ENCODE data around the gene RNF19B.
A peak's percentile ranks its signal among the peaks of the same experiment; 100 is the strongest.

Gene RNF19B

DNA sequence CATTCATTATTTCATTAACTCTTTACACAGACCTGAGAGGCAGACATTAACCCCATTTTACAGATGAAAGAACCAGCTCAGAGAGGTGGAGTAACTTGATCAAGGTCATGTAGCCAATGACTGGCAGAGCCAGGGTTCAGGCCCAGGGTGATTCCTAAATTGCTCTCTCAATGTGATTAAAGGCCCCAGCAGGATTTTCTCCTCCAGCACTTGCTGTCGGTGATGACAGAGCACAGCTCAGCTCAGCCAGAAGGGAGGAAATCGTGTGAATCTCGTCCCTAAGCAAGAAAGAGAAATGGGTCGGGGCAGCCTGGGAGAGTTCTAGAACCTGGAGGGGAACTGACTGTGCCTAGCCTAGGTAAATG is 19.5 kb upstream of the RNF19B start:
- no peak overlapping the region for H3K27ac ChIP-seq (ENCODE audit: low read length, poor library complexity, severe bottlenecking)
- no peak overlapping the region for H3K23ac ChIP-seq (ENCODE audit: low read length in 2 of 2)
- no peak overlapping the region for H3K4ac ChIP-seq (ENCODE audit: low read depth in 1 of 2, low read length in 2 of 2)
- no peak overlapping the region for H2BK15ac ChIP-seq (ENCODE audit: low read depth, poor library complexity, severe bottlenecking)
- no peaks in the 10 kb centered on the region for H3K79me1 ChIP-seq (replicated peaks; ENCODE audit: low read length, poor library complexity, severe bottlenecking)
- DNase-seq: no peak
- no peak overlapping the region for H4K91ac ChIP-seq (ENCODE audit: low read length)
- no peak overlapping the region for H2BK5ac ChIP-seq (ENCODE audit: low read depth, low read length, poor library complexity, severe bottlenecking)
- 31% methylated on average over 4 of the region's 4 CpGs for WGBS
- H2BK120ac ChIP-seq (ENCODE audit: low read depth, low read length): no peak overlapping the region
- no peak overlapping the region for H2AFZ ChIP-seq (ENCODE audit: low read depth, low read length)
- no peak overlapping the region for H3K18ac ChIP-seq (ENCODE audit: low read depth in 1 of 2, low read length in 2 of 2)
- no peaks in the 10 kb centered on the region for H3K9me3 ChIP-seq (ENCODE audit: control insufficient read depth, low read length)
- H3K14ac ChIP-seq (ENCODE audit: low read length in 2 of 2): no peak overlapping the region
- H3K27me3 ChIP-seq (ENCODE audit: control insufficient read depth in 1 of 2, insufficient read depth in 1 of 2, low read length in 2 of 2): no peaks in the 10 kb centered on the region
- no peak overlapping the region for H3K4me3 ChIP-seq (ENCODE audit: insufficient read depth in 1 of 2, low read depth in 1 of 2, low read length in 2 of 2)
- H3K9ac ChIP-seq (ENCODE audit: low read length): peak overlapping the region; percentile 74
- H3K4me1 ChIP-seq (ENCODE audit: control insufficient read depth, insufficient read depth, low read depth, low read length): peaks cover 3% of the 10 kb centered on the region
- no peak overlapping the region for H3K4me2 ChIP-seq (ENCODE audit: low read length, poor library complexity, severe bottlenecking)
- H3K36me3 ChIP-seq (ENCODE audit: control insufficient read depth in 1 of 2, insufficient read depth in 2 of 2, low read depth in 1 of 2, low read length in 2 of 2): no peaks in the 10 kb centered on the region
- no peak overlapping the region for H2AK5ac ChIP-seq (ENCODE audit: low read length, severe bottlenecking)
- peak overlapping the region in 1 of 2 experiments; percentile 29 for H2BK12ac ChIP-seq (ENCODE audit: low read length in 2 of 2)
- H4K8ac ChIP-seq (ENCODE audit: low read length): no peak overlapping the region

DNA sequence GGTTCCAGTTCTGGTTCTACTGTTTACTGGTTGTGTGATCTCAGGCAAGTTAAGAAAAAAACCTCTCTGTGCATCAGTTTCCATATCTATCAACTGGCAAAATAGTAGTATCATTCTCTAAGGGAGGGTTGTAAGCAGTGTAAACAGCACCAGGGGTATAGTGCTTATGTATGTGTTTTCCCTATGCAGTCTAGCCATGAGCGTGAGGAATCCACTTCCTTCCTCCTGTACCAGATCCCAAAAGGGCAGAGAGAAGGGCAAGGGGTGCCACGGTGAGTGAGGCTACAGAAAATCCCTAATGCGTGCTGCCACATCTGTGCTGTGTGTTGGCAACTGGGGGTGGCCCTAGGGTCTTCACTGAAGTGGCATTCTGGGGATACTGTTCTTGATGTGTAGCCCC is 18.4 kb upstream of the RNF19B start:
- Histone ChIP-seq H2BK12ac (ENCODE audit: low read length in 2 of 2) (no peak overlapping the region), H3K27me3 (ENCODE audit: control insufficient read depth in 1 of 2, insufficient read depth in 1 of 2, low read length in 2 of 2) (no peaks in the 10 kb centered on the region), H3K36me3 (ENCODE audit: control insufficient read depth in 1 of 2, insufficient read depth in 2 of 2, low read depth in 1 of 2, low read length in 2 of 2) (no peaks in the 10 kb centered on the region), H3K27ac (ENCODE audit: low read length, poor library complexity, severe bottlenecking) (no peak overlapping the region), H2AK5ac (ENCODE audit: low read length, severe bottlenecking) (no peak overlapping the region), H2BK15ac (ENCODE audit: low read depth, poor library complexity, severe bottlenecking) (no peak overlapping the region), H2BK5ac (ENCODE audit: low read depth, low read length, poor library complexity, severe bottlenecking) (no peak overlapping the region), H3K23ac (ENCODE audit: low read length in 2 of 2) (no peak overlapping the region), H3K4me1 (ENCODE audit: control insufficient read depth, insufficient read depth, low read depth, low read length) (peaks cover 2% of the 10 kb centered on the region), H3K4ac (ENCODE audit: low read depth in 1 of 2, low read length in 2 of 2) (no peak overlapping the region), H3K9me3 (ENCODE audit: control insufficient read depth, low read length) (no peaks in the 10 kb centered on the region), H2BK120ac (ENCODE audit: low read depth, low read length) (no peak overlapping the region), H4K8ac (ENCODE audit: low read length) (no peak overlapping the region), H4K91ac (ENCODE audit: low read length) (no peak overlapping the region), H3K18ac (ENCODE audit: low read depth in 1 of 2, low read length in 2 of 2) (no peak overlapping the region), H3K9ac (ENCODE audit: low read length) (no peak overlapping the region), H3K14ac (ENCODE audit: low read length in 2 of 2) (no peak overlapping the region), H3K4me2 (ENCODE audit: low read length, poor library complexity, severe bottlenecking) (no peak overlapping the region), H2AFZ (ENCODE audit: low read depth, low read length) (no peak overlapping the region), H3K79me1 (replicated peaks; ENCODE audit: low read length, poor library complexity, severe bottlenecking) (no peaks in the 10 kb centered on the region), H3K4me3 (ENCODE audit: insufficient read depth in 1 of 2, low read depth in 1 of 2, low read length in 2 of 2) (no peak overlapping the region)
- DNase-seq: no peak
- WGBS: 87% methylated on average over 3 of the region's 3 CpGs

DNA sequence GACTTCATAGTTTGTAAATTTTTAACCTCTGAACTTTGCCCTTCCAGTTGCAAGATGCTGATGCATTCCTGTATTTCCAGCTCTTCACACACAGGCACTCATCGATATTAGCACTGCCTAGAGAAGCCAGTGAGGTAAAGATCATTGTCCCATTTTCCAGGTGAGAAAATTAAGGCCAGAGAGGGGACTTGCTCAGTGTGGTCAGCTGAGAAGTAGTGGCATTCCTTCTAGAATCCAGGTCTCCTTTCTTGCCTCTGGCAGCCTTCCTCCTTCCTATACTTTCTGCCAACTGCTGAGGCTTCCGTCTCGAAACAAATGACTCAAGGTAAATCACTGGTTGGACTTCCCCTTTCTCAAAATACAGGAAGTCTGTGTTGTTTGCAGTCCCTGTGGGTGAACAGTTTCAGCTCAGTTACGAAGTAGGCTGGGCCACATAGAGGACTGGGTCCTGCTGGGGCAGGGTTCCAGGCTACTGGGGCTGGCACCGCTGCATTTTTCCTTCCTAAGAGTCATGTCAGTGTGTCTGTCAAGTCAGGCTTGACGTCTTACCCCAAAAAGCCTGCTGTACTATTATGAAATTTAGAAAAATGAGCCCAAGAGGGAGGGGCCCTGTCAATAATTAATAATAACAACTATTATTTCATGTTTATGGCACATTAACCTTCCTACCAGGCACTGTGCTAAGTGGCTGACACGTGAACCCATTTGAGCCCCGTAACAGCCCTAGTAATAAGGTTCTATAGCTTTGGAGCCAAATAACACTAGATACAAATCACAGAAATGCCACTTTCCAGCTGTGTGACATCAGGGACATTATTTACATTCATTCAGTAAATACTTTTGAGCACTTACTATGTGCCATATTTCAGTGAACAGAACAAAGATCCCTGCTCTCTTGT is 16.6 kb upstream of the RNF19B start:
- H3K9ac ChIP-seq (ENCODE audit: low read length): peak overlapping the region; percentile 49
- DNase-seq: peak; percentile 78

DNA sequence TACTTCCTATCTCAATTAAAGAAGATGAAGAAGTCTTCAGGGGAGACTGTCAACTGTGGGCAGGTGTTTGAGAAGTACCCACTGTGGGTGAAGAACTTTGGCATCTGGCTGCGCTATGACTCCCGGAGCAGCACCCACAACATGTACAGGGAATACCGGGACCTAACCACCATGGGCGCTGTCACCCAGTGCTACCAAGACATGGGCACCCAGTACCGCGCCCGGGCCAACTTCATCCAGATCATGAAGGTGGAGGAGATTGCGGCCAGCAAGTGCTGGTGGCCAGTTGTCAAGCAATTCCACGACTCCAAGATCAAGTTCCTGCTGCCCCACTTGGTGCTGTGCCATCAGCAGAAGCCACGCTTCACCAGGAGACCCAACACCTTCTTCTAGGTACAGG is 15.5 kb upstream of the RNF19B start:
- Histone ChIP-seq H3K27me3 (ENCODE audit: control insufficient read depth in 1 of 2, insufficient read depth in 1 of 2, low read length in 2 of 2) (no peaks in the 10 kb centered on the region), H3K27ac (ENCODE audit: low read length, poor library complexity, severe bottlenecking) (no peak overlapping the region), H2BK12ac (ENCODE audit: low read length in 2 of 2) (no peak overlapping the region), H2BK5ac (ENCODE audit: low read depth, low read length, poor library complexity, severe bottlenecking) (no peak overlapping the region), H3K4ac (ENCODE audit: low read depth in 1 of 2, low read length in 2 of 2) (no peak overlapping the region), H3K4me2 (ENCODE audit: low read length, poor library complexity, severe bottlenecking) (no peak overlapping the region), H3K9ac (ENCODE audit: low read length) (no peak overlapping the region), H2AFZ (ENCODE audit: low read depth, low read length) (no peak overlapping the region), H3K23ac (ENCODE audit: low read length in 2 of 2) (no peak overlapping the region), H3K36me3 (ENCODE audit: control insufficient read depth in 1 of 2, insufficient read depth in 2 of 2, low read depth in 1 of 2, low read length in 2 of 2) (no peaks in the 10 kb centered on the region), H2BK15ac (ENCODE audit: low read depth, poor library complexity, severe bottlenecking) (no peak overlapping the region), H3K9me3 (ENCODE audit: control insufficient read depth, low read length) (no peaks in the 10 kb centered on the region), H3K18ac (ENCODE audit: low read depth in 1 of 2, low read length in 2 of 2) (no peak overlapping the region), H2BK120ac (ENCODE audit: low read depth, low read length) (no peak overlapping the region), H3K4me3 (ENCODE audit: insufficient read depth in 1 of 2, low read depth in 1 of 2, low read length in 2 of 2) (no peak overlapping the region), H3K14ac (ENCODE audit: low read length in 2 of 2) (no peak overlapping the region), H2AK5ac (ENCODE audit: low read length, severe bottlenecking) (peak overlapping the region; percentile 18), H4K8ac (ENCODE audit: low read length) (peak overlapping the region; percentile 14), H4K91ac (ENCODE audit: low read length) (no peak overlapping the region), H3K4me1 (ENCODE audit: control insufficient read depth, insufficient read depth, low read depth, low read length) (peaks cover 2% of the 10 kb centered on the region), H3K79me1 (replicated peaks; ENCODE audit: low read length, poor library complexity, severe bottlenecking) (no peaks in the 10 kb centered on the region)
- 97% methylated on average over 10 of the region's 10 CpGs for WGBS
- DNase-seq: no peak

More for the DNA sequence above, 16.6 kb upstream of the RNF19B start:
- Histone ChIP-seq H2AFZ (ENCODE audit: low read depth, low read length) (no peak overlapping the region), H3K9me3 (ENCODE audit: control insufficient read depth, low read length) (no peaks in the 10 kb centered on the region), H3K18ac (ENCODE audit: low read depth in 1 of 2, low read length in 2 of 2) (no peak overlapping the region), H3K79me1 (replicated peaks; ENCODE audit: low read length, poor library complexity, severe bottlenecking) (no peaks in the 10 kb centered on the region), H4K8ac (ENCODE audit: low read length) (peak overlapping the region; percentile 89), H4K91ac (ENCODE audit: low read length) (peak overlapping the region; percentile 29), H2BK120ac (ENCODE audit: low read depth, low read length) (no peak overlapping the region), H2BK5ac (ENCODE audit: low read depth, low read length, poor library complexity, severe bottlenecking) (peak overlapping the region; percentile 9), H3K23ac (ENCODE audit: low read length in 2 of 2) (no peak overlapping the region), H2AK5ac (ENCODE audit: low read length, severe bottlenecking) (no peak overlapping the region), H2BK15ac (ENCODE audit: low read depth, poor library complexity, severe bottlenecking) (no peak overlapping the region), H2BK12ac (ENCODE audit: low read length in 2 of 2) (no peak overlapping the region), H3K4ac (ENCODE audit: low read depth in 1 of 2, low read length in 2 of 2) (peak overlapping the region in 1 of 2 experiments; percentile 71), H3K4me2 (ENCODE audit: low read length, poor library complexity, severe bottlenecking) (no peak overlapping the region), H3K14ac (ENCODE audit: low read length in 2 of 2) (no peak overlapping the region), H3K4me1 (ENCODE audit: control insufficient read depth, insufficient read depth, low read depth, low read length) (peaks cover 2% of the 10 kb centered on the region), H3K27me3 (ENCODE audit: control insufficient read depth in 1 of 2, insufficient read depth in 1 of 2, low read length in 2 of 2) (no peaks in the 10 kb centered on the region), H3K36me3 (ENCODE audit: control insufficient read depth in 1 of 2, insufficient read depth in 2 of 2, low read depth in 1 of 2, low read length in 2 of 2) (no peaks in the 10 kb centered on the region), H3K4me3 (ENCODE audit: insufficient read depth in 1 of 2, low read depth in 1 of 2, low read length in 2 of 2) (no peak overlapping the region), H3K27ac (ENCODE audit: low read length, poor library complexity, severe bottlenecking) (peak overlapping the region; percentile 59)
- WGBS: 63% methylated on average over 6 of the region's 8 CpGs

Measured in mesenchymal stem cell (in vitro differentiated cells and primary cell).